ENCODE results near the gene PAH. TPM values are rescaled to one million over a fixed set of nuclear protein-coding genes. Genes with fewer than 3 reads are reported as not detected.

PAH gene
- total RNA-seq, 2 experiments from 2014 or later: not detected

DNA sequence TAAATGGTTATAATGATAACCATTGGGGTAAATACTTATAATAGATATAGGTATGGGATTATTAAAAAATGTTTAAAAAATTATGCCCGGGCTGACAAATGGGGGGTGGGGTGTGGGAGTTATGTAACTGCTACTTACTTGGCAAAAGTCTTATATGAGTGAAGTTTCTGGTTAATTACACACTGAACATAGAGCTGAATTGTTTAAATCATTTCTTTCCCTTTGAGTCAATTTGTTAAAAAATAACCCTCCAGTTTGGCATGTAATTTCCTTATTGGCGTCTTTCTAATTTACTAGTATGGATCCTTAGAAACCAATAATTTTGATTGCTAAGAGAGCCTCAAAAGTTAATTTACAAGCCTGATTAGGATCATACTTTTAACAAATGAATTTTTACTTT is 16.7 kb downstream of the PAH start:
- Histone ChIP-seq H3K27me3 (ENCODE audit: control insufficient read depth in 1 of 2, insufficient read depth in 2 of 2, low read length in 2 of 2) (no peaks in the 10 kb centered on the region), H3K4me3 (ENCODE audit: low read length) (no peak overlapping the region), H3K9me3 (ENCODE audit: control insufficient read depth in 1 of 2, insufficient read depth in 1 of 2, low read length in 2 of 2) (no peaks in the 10 kb centered on the region), H3K36me3 (ENCODE audit: insufficient read depth, low read length) (no peaks in the 10 kb centered on the region), H3K27ac (ENCODE audit: low read depth in 1 of 2, low read length in 2 of 2) (no peak overlapping the region), H3K4me1 (ENCODE audit: insufficient read depth, low read length) (no peaks in the 10 kb centered on the region)
- ATAC-seq (ENCODE audit: poor library complexity) (no peak), DNase-seq (no peak)
- H3K4me1 Mint-ChIP-seq (ENCODE audit: low read depth): no peaks in the 10 kb centered on the region
- ChIA-PET POLR2A (no interaction called here), CTCF (no interaction called here)
- TF ChIP-seq, protein P1, sequence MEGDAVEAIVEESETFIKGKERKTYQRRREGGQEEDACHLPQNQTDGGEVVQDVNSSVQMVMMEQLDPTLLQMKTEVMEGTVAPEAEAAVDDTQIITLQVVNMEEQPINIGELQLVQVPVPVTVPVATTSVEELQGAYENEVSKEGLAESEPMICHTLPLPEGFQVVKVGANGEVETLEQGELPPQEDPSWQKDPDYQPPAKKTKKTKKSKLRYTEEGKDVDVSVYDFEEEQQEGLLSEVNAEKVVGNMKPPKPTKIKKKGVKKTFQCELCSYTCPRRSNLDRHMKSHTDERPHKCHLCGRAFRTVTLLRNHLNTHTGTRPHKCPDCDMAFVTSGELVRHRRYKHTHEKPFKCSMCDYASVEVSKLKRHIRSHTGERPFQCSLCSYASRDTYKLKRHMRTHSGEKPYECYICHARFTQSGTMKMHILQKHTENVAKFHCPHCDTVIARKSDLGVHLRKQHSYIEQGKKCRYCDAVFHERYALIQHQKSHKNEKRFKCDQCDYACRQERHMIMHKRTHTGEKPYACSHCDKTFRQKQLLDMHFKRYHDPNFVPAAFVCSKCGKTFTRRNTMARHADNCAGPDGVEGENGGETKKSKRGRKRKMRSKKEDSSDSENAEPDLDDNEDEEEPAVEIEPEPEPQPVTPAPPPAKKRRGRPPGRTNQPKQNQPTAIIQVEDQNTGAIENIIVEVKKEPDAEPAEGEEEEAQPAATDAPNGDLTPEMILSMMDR (IDR thresholded peaks at IDR 0.05): no peak
- H3K27ac Mint-ChIP-seq: no peak overlapping the region
- H3K9me3 Mint-ChIP-seq: no peaks in the 10 kb centered on the region
- intact Hi-C loops (cut with DNase I, micrococcal nuclease): no loop called here
- no peaks in the 10 kb centered on the region for H3K36me3 Mint-ChIP-seq (ENCODE audit: low read depth)
- H3K4me3 Mint-ChIP-seq: no peak overlapping the region
- H3K27me3 Mint-ChIP-seq: peaks cover 4% of the 10 kb centered on the region

DNA sequence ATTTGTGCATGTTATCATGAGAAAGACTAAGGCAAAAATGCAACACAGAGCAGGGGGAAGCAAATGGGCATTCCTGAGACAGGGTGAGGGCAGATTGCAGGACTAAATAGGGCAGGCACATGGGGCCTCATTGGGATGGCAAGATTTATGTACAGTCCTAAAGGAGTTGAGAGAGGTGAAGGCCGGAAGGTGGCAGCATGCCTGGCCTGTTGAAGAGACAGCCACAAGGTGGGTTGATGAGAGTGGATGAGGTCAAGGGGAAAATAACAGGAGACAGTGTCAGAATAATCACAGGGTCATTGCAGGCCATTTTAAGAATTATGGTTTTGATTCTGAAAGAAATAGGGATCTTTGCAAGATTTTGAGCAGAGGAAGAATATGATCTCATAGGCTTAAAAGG is 21.0 kb downstream of the PAH start:
- TF ChIP-seq, protein P1 (IDR thresholded peaks at IDR 0.05): no peak
- no peaks in the 10 kb centered on the region for H3K9me3 ChIP-seq (ENCODE audit: control insufficient read depth in 1 of 2, insufficient read depth in 1 of 2, low read length in 2 of 2)
- H3K4me1 Mint-ChIP-seq (ENCODE audit: low read depth): no peaks in the 10 kb centered on the region
- DNase-seq (no peak), ATAC-seq (ENCODE audit: poor library complexity) (no peak)
- no peaks in the 10 kb centered on the region for H3K36me3 ChIP-seq (ENCODE audit: insufficient read depth, low read length)
- H3K36me3 Mint-ChIP-seq (ENCODE audit: low read depth): no peaks in the 10 kb centered on the region
- no peak overlapping the region for H3K27ac Mint-ChIP-seq
- H3K27ac ChIP-seq (ENCODE audit: low read depth in 1 of 2, low read length in 2 of 2): no peak overlapping the region
- POLR2A ChIA-PET: no interaction called here
- no peak overlapping the region for H3K4me3 ChIP-seq (ENCODE audit: low read length)
- H3K4me3 Mint-ChIP-seq: no peak overlapping the region
- no peaks in the 10 kb centered on the region for H3K4me1 ChIP-seq (ENCODE audit: insufficient read depth, low read length)
- intact Hi-C loops (cut with DNase I, micrococcal nuclease): no loop called here
- no peaks in the 10 kb centered on the region for H3K27me3 ChIP-seq (ENCODE audit: control insufficient read depth in 1 of 2, insufficient read depth in 2 of 2, low read length in 2 of 2)
- H3K9me3 Mint-ChIP-seq: no peaks in the 10 kb centered on the region
- H3K27me3 Mint-ChIP-seq: peaks cover 8% of the 10 kb centered on the region
- CTCF ChIA-PET: no interaction called here

DNA sequence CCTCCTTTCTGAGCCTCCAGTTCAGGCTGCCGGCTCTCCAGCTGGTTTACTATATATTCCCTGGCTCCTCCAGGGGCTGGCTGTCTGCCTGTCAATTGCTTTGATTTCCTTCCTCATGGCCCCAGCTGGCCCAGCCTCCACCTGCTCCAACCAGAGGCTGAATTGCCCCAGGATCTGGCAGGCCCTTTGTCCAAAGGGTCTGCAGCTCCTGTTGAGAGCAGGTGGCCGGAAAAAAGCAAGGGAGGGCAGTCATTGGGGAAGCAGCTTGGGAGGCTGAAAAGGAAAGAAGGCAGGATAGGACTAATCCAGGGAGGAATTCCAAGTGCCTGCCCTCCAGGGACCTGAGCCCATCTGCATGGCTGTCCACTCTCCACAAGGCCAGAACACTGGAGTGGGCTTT is 25.3 kb downstream of the PAH start:
- no peaks in the 10 kb centered on the region for H3K36me3 Mint-ChIP-seq (ENCODE audit: low read depth)
- H3K27ac Mint-ChIP-seq: no peak overlapping the region
- DNase-seq: no peak
- H3K4me1 Mint-ChIP-seq (ENCODE audit: low read depth): no peaks in the 10 kb centered on the region
- Histone ChIP-seq H3K36me3 (ENCODE audit: insufficient read depth, low read length) (no peaks in the 10 kb centered on the region), H3K27ac (ENCODE audit: low read depth in 1 of 2, low read length in 2 of 2) (no peak overlapping the region), H3K9me3 (ENCODE audit: control insufficient read depth in 1 of 2, insufficient read depth in 1 of 2, low read length in 2 of 2) (no peaks in the 10 kb centered on the region), H3K27me3 (ENCODE audit: control insufficient read depth in 1 of 2, insufficient read depth in 2 of 2, low read length in 2 of 2) (no peaks in the 10 kb centered on the region), H3K4me3 (ENCODE audit: low read length) (no peak overlapping the region), H3K4me1 (ENCODE audit: insufficient read depth, low read length) (no peaks in the 10 kb centered on the region)
- H3K27me3 Mint-ChIP-seq: peaks cover 5% of the 10 kb centered on the region
- H3K9me3 Mint-ChIP-seq: no peaks in the 10 kb centered on the region
- no peak overlapping the region for H3K4me3 Mint-ChIP-seq
- POLR2A ChIA-PET: no interaction called here
- intact Hi-C loops (cut with DNase I, micrococcal nuclease): no loop called here
- TF ChIP-seq, protein P1 (IDR thresholded peaks at IDR 0.05): no peak
- CTCF ChIA-PET: no interaction called here
- no peak for ATAC-seq (ENCODE audit: poor library complexity)

Data from CD4-positive, alpha-beta T cell (primary cell).